Keratinocyte (primary cell): ENCODE results near the gene KNL1. TPM values are rescaled to one million over a fixed set of nuclear protein-coding genes. Genes with fewer than 3 reads are reported as not detected.

Experiments
- DNase-seq: peaks from one replicate; pipeline ENCODE4 v3.0.0-alpha.2; 2011; ENCODE audit warnings: low read depth, missing footprints, low spot score
- FAIRE-seq: peaks from 2 replicates; lab custom pipeline; 2011; peaks lifted over from hg19 to GRCh38; lab: Jason Lieb, UNC
- H2AFZ ChIP-seq: 2 replicates; pipeline ENCODE4 v1.6.0; 2012; ENCODE audit warnings: low read length, control low read depth, inconsistent platforms; ENCODE audit not compliant: control insufficient read depth
- H3K27ac ChIP-seq: 2 replicates; pipeline ENCODE4 v1.5.1; 2011; ENCODE audit warnings: low read length; ENCODE audit not compliant: control insufficient read depth, insufficient read depth
- H3K27me3 ChIP-seq: 3 replicates; pipeline ENCODE4 v1.6.0; 2011; ENCODE audit warnings: low read length; ENCODE audit not compliant: control insufficient read depth, insufficient read depth; ENCODE audit errors: extremely low read depth
- H3K36me3 ChIP-seq, 2 experiments: 2 replicates in 1 of 2; 3 replicates in 1 of 2; pipeline ENCODE4 v1.5.1; 2011; ENCODE audit warnings: low read length in 2 of 2, mild to moderate bottlenecking in 1 of 2; ENCODE audit not compliant: control insufficient read depth in 2 of 2, insufficient read depth in 2 of 2; ENCODE audit errors: extremely low read depth in 1 of 2
- H3K4me1 ChIP-seq: 3 replicates; pipeline ENCODE4 v1.5.1; 2011; ENCODE audit warnings: low read length; ENCODE audit not compliant: control insufficient read depth, insufficient read depth; ENCODE audit errors: extremely low read depth
- H3K4me2 ChIP-seq: 3 replicates; pipeline ENCODE4 v1.6.0; 2011; ENCODE audit warnings: low read depth, low read length; ENCODE audit not compliant: control insufficient read depth, insufficient read depth; ENCODE audit errors: extremely low read depth
- H3K4me3 ChIP-seq, 3 experiments: fragments of 200-600 bp in 1 of 3; sonication (generic) in 1 of 3; 2 replicates in 2 of 3; 3 replicates in 1 of 3; pipeline ENCODE4 v1.5.1; 2011 to 2016; ENCODE audit warnings: low read length in 3 of 3, mild to moderate bottlenecking in 3 of 3, control low read depth in 2 of 3, inconsistent platforms in 1 of 3, low read depth in 1 of 3, mixed read lengths in 1 of 3, mixed run types in 1 of 3, moderate library complexity in 1 of 3; ENCODE audit not compliant: control insufficient read depth in 2 of 3, insufficient read depth in 2 of 3; ENCODE audit errors: extremely low read depth in 1 of 3
- H3K79me2 ChIP-seq: 2 replicates; pipeline ENCODE4 v1.6.0; 2012; ENCODE audit warnings: low read length; ENCODE audit not compliant: control insufficient read depth, insufficient read depth
- H3K9ac ChIP-seq: 3 replicates; pipeline ENCODE4 v1.6.0; 2011; ENCODE audit warnings: low read length; ENCODE audit not compliant: control insufficient read depth, insufficient read depth; ENCODE audit errors: extremely low read depth
- H3K9me1 ChIP-seq: 3 replicates; pipeline ENCODE4 v1.6.0; 2011; ENCODE audit warnings: low read length; ENCODE audit not compliant: control insufficient read depth, insufficient read depth; ENCODE audit errors: extremely low read depth
- H3K9me3 ChIP-seq: 2 replicates; pipeline ENCODE4 v1.5.1; 2012; ENCODE audit warnings: low read depth, low read length; ENCODE audit not compliant: control insufficient read depth
- H4K20me1 ChIP-seq: 3 replicates; pipeline ENCODE4 v1.6.0; 2011; ENCODE audit warnings: low read length; ENCODE audit not compliant: control insufficient read depth, insufficient read depth; ENCODE audit errors: extremely low read depth
- CTCF ChIP-seq, 3 experiments: IDR thresholded peaks in 1 of 3; conservative IDR thresholded peaks in 1 of 3; optimal IDR thresholded peaks in 1 of 3; 2 replicates in 2 of 3; 3 replicates in 1 of 3; pipeline versions ENCODE3 to v1.5.1; 2011; ENCODE audit warnings: low read length in 3 of 3, mild to moderate bottlenecking in 3 of 3, moderate library complexity in 2 of 3, control low read depth in 1 of 3, inconsistent platforms in 1 of 3; ENCODE audit not compliant: insufficient read depth in 2 of 3; ENCODE audit errors: extremely low read depth in 1 of 3
- EZH2 ChIP-seq: IDR thresholded peaks from one replicate; pipeline ENCODE4 v1.6.1; 2012; ENCODE audit warnings: inconsistent platforms, mild to moderate bottlenecking, low read length, moderate library complexity
- dilution Hi-C: fragments of 300-500 bp; cut with MboI; formaldehyde crosslinking; loops from one replicate; pipeline ENCODE4 v1.7.0; 2020; ENCODE audit warnings: low sequenced_read_pairs; ENCODE audit not compliant: extremely low pct_ligation_motif_present
- polyA plus RNA-seq, 5 experiments: library from polyadenylated mRNA; depleted of rRNA in 3 of 5; stranded (reverse) in 3 of 5; stranded (forward) in 1 of 5; unstranded in 1 of 5; fragments of >200 nt; gene quantifications; 1 replicate in 1 of 5; 2 replicates in 3 of 5; 3 replicates in 1 of 5; pipeline versions ENCODE4 v1.2.1 to v1.2.3, GENCODE V29; 2011 to 2012; ENCODE audit warnings: missing spikeins in 2 of 5, low read depth in 1 of 5, low replicate concordance in 1 of 5

KNL1 gene
- polyA plus RNA-seq, 1 donor (not counting 4 experiments of a cell fraction or from before 2014, with no cell fraction given): 6.9 TPM

DNA sequence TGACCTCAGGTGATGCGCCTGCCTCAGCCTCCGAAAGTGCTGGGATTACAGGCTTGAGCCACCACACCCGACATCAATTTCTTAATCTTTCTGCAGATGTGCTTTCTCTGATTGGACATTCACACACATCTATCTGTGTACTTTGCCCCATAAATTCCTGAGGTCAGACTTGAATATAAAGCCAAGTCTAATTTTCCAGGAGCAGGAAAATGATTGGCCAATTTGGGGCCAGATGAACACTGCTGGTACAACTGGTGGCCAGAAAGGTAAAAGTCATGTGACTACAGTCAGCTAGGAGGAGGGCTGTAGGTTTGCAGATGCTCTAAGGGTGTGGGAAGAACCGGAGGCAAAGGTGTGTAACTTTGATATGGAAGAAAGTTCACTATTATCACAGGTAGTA, 97.7 kb downstream of the KNL1 start:
- TF ChIP-seq EZH2 (no peak), CTCF (optimal IDR thresholded peaks at IDR 0.05 in 1 of 3, IDR thresholded peaks at IDR 0.05 in 1 of 3, conservative IDR thresholded peaks at IDR 0.05 in 1 of 3; ENCODE audit: extremely low read depth in 1 of 3, insufficient read depth in 2 of 3, low read length in 3 of 3) (no peak)
- H3K79me2 ChIP-seq: peaks cover 23% of the 10 kb centered on the region
- peaks cover 13% of the 10 kb centered on the region for H3K4me1 ChIP-seq
- no peak overlapping the region for H3K27ac ChIP-seq
- no peak overlapping the region for H3K4me3 ChIP-seq
- no peak overlapping the region for H3K9ac ChIP-seq
- H3K4me2 ChIP-seq: no peak overlapping the region
- dilution Hi-C loops: no loop called here
- no peaks in the 10 kb centered on the region for H3K27me3 ChIP-seq
- no peaks in the 10 kb centered on the region for H3K36me3 ChIP-seq
- DNase-seq (no peak), FAIRE-seq (no peak)
- H3K9me3 ChIP-seq: no peaks in the 10 kb centered on the region
- peaks cover 2% of the 10 kb centered on the region for H3K9me1 ChIP-seq
- no peak overlapping the region for H2AFZ ChIP-seq
- no peaks in the 10 kb centered on the region for H4K20me1 ChIP-seq

- DNase-seq: no peak
- peak overlapping the region; percentile 93 for H3K4me2 ChIP-seq
- no peaks in the 10 kb centered on the region for H4K20me1 ChIP-seq
- TF ChIP-seq EZH2 (no peak), CTCF (optimal IDR thresholded peaks at IDR 0.05 in 1 of 3, IDR thresholded peaks at IDR 0.05 in 1 of 3, conservative IDR thresholded peaks at IDR 0.05 in 1 of 3; ENCODE audit: extremely low read depth in 1 of 3, insufficient read depth in 2 of 3, low read length in 3 of 3) (peak in 1 of 3 experiments; percentile 9)
- FAIRE-seq: no peak
- peaks cover 2% of the 10 kb centered on the region for H3K9me1 ChIP-seq
- no peaks in the 10 kb centered on the region for H3K36me3 ChIP-seq
- H3K27ac ChIP-seq: peak overlapping the region; percentile 95
- dilution Hi-C loops: no loop called here
- H3K9me3 ChIP-seq: no peaks in the 10 kb centered on the region
- peaks cover 13% of the 10 kb centered on the region for H3K4me1 ChIP-seq
- peak overlapping the region; percentile 96 for H3K9ac ChIP-seq
- no peaks in the 10 kb centered on the region for H3K27me3 ChIP-seq
- H2AFZ ChIP-seq: peak overlapping the region; percentile 91
- peaks cover 25% of the 10 kb centered on the region for H3K79me2 ChIP-seq
- peak overlapping the region; percentile 89 to 93 (median 92) for H3K4me3 ChIP-seq
Observed at GRCh38 chr15:40693904-40694687, 100.0 kb downstream of the KNL1 start.
